ENCODE data around the gene GLOD4.
A peak's percentile ranks its signal among the peaks of the same experiment; 100 is the strongest.
"Not testable (repeated sequence)": the region's sequence is repeated elsewhere in the genome, so short reads cannot be mapped to it uniquely, and the experiment has no call there.

Gene GLOD4, protein sequence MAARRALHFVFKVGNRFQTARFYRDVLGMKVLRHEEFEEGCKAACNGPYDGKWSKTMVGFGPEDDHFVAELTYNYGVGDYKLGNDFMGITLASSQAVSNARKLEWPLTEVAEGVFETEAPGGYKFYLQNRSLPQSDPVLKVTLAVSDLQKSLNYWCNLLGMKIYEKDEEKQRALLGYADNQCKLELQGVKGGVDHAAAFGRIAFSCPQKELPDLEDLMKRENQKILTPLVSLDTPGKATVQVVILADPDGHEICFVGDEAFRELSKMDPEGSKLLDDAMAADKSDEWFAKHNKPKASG

DNA sequence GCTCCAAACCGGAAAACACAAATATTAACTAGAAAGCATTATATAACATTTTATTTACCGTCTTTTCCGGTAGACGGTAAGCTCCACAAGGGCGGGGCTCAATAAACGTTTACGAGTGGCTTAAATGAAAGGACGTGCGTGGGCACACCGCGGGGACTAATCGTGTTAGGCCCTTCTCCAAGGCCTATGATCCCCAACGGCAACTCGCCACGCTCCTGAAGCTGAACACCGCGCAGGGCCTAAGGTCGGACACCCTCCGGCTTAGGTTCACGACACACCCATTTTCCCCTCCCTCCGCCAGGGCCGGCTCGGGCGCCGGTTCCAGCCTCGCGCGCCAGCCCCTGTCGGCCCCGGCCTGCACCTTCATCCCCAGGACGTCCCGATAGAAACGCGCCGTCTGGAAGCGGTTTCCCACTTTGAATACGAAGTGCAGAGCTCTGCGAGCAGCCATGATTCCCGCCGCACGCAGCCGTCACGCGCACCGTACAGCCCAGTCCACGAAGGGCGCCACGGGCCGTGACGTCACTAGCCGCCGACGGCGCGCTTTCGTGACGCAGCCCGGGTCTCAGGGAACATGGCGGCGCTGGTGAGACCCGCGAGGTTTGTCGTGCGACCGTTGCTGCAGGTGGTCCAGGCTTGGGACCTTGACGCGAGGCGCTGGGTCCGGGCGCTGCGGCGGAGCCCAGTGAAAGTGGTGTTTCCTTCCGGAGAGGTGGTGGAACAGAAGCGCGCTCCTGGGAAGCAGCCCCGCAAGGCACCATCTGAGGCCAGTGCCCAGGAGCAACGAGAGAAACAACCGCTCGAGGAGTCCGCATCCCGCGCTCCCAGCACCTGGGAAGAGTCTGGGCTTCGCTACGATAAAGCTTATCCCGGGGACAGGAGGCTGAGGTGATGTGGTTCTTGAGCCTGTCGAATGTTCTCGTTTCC lies at the start of gene GLOD4, which contains the start of gene MRM3:
Gene GLOD4 (minus strand): TSS at position 476 of the 927 bp plus-strand sequence. CDS start 25 bp downstream, at position 451.
Gene MRM3 (plus strand): TSS at position 549 of the 927 bp plus-strand sequence. CDS start 26 bp downstream, at position 575.
- DNase-seq, result peak; percentile 76

DNA sequence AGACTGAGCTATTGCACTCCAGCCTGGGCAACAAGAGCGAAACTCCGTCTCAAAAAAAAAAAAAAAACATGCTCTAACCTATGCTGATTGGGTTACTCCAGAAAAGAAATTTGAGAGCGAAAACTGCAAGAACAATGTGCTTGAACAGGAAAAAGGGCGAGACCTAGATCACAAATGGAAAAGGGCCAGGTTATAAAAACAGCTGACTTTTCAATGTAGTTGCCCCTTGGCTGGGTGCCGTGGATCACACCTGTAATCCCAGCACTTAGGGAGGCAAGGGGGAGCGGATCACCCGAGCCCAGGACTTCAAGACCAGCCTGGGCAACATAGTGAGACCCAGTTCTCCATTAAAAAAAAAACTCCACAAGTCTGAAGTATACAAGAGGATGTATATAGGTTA lies 48.9 kb upstream of the GLOD4 start:
- DNase-seq, result no peak

DNA sequence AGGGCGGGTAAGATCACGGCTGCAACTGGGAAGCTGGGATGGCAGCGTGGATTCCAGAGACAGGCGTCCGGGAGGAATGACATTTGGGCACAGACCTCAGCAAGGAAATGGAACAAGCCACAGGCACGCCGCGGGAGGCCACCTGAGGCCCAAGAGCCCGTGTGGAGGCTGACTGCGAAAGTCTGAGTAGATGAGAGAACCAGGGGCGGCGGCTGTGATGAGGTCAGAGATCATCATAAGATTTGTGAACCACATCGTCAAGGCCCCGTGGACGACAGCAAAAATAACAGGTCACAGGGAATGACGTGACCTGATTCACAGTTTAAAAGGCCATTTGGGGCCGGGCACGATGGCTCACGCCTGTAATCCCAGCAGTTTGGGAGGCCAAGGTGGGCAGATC lies 48.3 kb upstream of the GLOD4 start:
- DNase-seq, result no peak

DNA sequence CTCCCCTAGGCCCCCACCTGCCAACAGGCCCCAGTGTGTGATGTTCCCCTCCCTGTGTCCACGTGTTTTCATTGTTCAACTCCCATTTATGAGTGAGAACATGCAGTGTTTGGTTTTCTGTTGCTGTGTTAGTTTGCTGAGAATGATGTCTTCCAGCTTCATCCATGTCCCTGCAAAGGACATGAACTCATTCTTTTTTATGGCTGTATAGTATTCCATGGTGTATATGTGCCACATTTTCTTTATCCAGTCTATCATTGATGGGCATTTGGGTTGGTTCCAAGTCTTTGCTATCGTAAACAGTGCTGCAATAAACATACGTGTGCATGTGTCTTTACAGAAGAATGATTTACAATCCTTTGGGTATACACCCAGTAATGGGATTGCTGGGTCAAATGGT lies 47.5 kb upstream of the GLOD4 start:
- DNase-seq, result not testable (repeated sequence)

DNA sequence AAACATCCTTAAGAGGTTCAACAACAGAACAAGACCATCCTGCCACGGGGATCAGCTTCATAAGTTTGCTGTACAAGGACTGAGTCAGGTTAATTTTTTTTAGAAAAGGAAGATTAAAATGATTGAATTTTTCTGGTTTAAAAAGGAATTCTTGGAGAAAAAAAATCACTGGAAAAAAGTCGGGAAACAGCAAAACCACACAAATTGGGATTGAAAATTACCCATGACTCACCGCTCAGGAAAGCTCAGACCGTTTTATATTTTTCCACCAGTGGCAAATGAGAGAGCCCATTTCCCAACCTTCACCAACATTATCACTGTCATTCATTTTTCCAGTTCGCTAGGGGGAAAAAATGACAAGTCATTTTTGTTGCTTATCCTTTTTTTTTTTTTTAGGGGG lies 46.7 kb upstream of the GLOD4 start:
- DNase-seq, result no peak

DNA sequence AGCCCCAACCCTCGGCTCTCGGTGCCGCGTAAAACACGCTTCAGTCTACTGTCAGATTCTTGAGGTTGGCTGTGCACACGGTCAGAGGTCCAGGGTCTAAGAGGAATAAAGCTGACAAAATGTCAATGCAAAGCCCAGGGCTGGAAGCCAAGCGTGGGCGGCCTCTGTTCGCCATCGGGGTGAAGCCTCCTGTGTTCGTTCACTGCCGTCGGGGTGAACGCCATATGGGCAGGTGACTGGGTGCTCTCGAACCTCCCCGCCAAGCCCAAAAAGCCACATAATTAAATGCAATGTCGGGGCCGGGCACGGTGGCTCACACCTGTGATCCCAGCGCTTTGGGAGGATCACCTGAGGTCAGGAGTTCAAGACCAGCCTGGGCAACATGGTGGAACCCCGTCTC lies 44.7 kb upstream of the GLOD4 start:
- no peak for DNase-seq

DNA sequence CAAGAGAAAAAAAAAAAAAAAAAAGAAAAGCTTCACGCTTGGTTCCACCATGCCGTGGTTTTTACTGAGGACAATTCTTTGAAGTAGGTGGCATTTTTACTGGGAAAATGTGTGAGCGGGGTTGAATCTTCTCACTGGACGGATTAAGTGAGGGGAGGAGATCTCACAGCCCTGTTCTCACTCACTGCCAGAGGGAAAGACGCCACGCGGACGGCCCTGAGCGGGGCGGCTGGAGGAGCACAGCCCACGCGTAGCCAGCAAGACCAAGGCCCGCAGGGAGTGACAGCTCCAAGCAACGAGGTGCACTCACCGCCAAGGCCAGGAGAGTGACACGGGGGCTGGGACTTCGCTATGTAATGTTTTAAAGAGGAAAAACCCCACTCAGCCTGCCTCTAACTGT lies 43.1 kb upstream of the GLOD4 start:
- no peak for DNase-seq

DNA sequence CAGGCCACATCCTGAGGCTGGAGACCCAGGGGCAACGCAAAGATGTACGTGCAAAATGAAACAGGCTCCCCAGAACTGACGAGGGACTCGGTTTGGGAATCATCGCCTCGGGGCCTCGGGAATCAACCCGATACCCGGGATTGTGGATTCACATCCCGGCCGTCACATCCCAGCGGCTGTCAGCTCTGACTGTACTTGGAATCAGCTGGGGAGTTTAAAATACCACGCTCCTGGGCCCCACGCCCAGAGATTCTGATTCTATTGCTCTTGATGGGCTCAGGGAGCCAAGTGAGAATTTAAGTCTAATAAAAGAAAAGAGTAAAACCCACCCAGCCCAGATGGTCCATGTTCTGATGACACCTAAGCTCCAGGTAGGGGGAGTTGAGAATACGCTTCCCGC lies 42.3 kb upstream of the GLOD4 start:
- DNase-seq, result no peak

DNA sequence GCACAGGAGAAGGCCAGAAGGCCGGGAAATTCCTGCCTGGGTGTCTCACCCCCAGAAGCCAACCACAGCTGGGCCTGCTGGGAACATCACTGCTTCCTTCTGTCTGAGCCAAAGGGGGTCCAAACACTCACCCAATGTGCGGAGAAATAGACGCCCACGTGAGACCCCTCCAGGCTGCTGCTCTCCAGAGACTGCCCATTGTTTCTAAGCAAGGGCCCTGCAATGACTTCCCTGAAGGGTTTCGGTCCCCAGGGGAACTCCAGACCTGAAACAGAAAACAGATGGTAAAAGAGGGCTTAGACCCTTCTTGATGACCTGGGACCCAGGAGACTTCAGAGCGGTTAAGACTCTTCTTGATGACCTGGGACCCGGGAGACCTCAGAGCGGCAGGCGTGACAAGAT lies 41.4 kb upstream of the GLOD4 start:
- DNase-seq, result no peak

DNA sequence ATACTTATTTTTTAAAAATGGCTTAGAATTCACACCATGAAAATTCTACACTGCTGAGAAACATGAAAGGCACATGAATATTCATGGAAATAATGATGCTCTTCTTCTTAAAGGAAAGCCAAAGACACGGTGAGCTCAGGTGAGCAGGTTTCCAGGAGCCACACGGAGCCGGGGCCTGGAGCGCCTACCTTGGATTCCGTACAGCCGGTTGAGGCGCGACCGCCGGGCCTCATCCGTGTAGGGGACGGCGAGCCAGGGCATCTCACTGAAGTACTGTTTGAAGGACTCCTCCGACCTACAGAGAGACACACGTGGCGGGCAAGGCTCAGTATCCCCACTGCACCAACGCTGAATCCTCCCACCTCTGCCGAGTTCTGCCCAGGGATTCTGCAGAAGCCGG lies 37.2 kb upstream of the GLOD4 start:
- DNase-seq, result no peak

DNA sequence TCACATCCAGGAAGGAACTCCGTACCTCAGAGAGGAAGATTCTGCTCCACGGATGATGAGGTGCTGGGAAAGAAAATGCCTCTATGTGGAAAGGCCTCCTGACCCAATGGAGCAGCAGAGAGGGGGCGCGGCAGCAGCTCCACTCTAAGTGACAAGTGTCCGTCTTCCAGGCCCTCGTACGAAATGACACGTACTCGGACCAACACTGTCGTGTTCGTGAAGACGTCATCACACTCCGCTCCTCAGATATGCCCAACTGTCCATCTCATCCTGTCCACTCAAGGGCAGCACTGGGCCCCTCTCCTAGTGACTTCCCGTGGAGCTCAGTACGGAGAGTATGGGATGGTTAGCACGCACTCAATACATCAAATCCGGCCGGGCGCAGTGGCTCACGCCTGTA lies 32.3 kb upstream of the GLOD4 start:
- DNase-seq, result no peak

DNA sequence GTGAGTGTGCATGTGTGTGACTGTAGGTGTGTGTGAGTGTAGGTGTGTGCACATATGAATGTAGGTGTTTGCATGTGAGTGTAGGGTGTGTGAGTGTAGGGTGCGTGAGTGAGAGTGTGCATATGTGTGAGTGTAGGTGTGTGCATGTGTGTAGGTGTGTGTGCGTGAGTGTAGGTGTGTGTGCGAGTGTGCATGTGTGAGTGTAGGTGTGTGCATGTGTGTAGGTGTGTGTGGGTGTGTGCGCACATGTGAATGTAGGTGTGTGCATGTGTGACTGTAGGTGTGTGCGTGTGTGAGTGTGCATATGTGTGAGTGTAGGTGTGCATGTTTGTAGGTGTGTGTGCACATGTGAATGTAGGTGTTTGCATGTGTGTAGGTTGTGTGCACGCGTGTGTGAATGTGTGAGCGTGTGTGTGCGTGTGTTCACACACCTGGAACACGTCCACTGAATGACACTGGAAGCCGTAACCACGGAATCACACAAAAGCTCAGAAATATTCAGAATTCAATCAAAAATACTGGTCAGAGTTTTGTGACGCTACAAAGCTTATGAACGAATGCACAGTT lies 30.6 kb upstream of the GLOD4 start:
- no peak for DNase-seq

DNA sequence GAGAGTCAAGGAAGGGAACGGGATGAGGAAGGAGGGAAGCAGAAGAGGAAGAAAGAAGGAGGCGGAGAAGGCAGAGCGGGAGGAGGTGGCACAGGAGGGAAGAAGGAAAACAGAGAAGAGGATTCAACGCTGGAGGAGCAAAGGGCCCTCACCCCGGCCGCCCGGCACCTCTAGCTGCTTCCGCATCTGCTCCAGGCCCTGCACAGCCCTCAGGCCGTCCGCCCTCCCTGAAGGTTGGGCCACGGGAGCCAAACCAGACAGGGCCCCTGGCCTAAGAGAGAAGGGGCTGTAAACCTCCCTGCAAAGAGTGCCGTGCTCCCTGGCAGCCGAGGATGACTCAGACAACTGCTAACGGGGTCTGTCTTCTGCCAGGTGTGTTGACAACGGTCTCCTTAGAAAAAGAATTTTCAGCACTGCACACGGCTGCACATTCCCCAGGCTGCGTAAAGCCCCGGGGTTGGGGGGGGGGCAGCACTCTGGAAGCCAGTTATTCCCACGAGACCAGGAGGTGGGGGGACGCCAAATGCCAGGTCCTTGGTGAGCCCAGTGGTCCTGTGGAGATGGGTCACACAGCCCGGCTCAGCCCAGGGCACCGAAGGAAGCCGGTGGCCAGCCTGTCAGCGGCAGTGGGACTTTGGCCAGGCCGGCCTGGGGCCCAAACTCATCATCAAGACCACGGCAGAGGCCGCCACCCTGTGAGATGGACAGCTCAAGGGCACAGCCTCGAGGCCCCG lies 29.1 kb upstream of the GLOD4 start:
- DNase-seq, result no peak

DNA sequence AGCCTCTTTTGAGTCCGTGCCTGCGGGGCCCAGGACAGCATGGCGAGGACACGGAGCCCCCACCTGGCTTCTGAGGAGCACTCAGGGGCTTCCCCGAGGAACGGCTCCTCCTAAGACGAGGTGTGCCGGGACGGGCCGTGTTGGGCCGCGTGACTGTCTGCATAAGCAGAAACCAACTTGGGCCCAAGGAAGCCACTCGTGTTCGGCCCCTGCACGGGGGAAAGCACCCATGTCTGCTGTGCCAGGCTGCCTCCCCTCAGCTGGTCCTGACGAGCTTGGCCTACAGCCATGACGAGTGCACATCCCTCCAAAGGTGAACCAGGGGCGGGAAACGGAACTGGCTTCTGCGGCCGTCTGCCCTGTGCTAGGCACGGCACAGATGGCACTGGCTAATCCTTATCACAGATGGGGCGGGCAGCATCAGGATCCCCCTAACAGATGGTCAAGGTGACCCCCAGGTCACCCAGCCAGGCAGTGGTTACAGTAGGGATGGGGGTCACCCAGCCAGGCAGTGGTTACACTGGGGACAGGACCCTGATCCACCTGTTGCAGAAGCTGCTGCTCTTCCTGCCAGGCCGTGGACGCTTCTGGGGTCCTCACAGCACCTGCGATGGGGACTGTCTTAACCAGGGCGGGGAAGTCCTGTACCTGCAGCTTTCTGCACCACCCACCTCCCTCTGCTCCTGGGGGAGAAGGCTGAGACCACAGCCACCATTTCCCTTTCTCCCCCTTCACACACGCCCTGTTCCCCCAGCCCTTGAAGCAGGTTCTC lies 25.6 kb upstream of the GLOD4 start:
- no peak for DNase-seq

DNA sequence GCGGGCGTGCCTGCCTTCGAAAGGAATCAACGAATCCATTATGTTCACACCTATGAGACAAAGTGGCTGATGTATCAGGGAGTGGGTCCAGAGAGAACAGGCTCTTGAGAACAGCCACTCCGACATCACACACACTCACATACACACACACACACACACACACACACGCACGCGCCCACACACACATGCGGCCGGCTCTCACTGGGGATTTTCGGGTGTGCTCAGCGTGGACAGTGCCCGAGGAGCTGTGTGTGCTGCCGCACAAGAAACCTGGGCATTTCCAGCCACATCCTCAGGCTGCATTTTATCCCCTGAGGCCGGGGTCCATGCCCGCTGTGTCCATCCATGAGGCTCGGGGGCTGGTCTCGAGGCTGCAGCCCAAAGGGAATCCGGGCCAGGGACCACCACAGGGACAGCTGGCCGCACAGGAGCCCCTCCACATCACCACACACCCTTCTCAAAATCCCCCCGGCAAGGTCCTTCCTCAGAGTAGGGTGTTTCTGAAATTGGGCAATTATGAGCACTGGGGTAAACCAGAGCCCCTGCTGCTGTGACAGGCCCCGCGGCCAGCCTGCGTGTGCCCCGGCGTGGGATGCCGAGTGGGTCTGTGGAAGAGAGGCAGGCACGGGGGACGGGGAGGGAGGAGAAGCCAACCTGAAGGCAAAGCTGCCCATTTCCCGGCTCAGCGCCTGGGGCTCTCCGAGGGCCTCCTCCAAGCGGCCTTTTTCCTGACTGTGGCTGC lies 24.9 kb upstream of the GLOD4 start:
- DNase-seq, result no peak

DNA sequence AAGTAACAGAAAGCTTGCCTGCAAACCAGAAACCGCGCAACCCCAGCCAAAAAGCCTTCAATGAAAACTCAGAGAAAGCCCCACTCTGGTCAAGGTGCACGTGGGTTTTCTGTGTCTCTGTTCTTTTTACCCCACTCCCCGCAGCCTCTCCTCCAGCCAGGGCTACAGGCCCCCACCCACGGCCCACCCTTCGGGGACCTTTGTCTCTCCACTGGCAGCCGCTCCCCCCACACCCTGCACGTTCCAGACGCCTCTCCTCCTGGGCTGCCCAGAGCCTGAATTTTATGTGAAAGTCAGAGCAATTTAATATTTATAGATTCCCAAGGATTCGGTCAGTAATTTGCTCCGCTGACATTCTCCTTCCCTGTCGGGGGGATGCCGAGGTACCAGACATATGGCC lies 24.3 kb upstream of the GLOD4 start:
- no peak for DNase-seq

DNA sequence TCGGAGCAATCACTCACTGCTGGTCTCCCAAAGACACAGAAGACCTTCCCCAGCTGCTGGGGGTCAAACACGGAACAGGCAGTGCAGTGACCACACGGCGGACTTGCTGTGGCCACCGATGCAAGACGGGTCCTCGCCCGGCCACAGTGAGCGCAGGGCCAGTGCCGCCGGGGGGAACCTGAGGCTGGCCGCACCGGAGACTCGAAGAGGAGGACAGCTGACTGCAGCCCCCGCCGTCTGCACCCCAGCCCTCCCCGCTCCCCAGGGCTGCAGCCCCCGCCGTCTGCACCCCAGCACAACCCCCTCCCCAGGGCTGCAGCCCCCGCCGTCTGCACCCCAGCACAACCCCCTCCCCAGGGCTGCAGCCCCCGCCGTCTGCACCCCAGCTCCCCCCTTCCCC lies 23.8 kb upstream of the GLOD4 start:
- DNase-seq, result not testable (repeated sequence)

DNA sequence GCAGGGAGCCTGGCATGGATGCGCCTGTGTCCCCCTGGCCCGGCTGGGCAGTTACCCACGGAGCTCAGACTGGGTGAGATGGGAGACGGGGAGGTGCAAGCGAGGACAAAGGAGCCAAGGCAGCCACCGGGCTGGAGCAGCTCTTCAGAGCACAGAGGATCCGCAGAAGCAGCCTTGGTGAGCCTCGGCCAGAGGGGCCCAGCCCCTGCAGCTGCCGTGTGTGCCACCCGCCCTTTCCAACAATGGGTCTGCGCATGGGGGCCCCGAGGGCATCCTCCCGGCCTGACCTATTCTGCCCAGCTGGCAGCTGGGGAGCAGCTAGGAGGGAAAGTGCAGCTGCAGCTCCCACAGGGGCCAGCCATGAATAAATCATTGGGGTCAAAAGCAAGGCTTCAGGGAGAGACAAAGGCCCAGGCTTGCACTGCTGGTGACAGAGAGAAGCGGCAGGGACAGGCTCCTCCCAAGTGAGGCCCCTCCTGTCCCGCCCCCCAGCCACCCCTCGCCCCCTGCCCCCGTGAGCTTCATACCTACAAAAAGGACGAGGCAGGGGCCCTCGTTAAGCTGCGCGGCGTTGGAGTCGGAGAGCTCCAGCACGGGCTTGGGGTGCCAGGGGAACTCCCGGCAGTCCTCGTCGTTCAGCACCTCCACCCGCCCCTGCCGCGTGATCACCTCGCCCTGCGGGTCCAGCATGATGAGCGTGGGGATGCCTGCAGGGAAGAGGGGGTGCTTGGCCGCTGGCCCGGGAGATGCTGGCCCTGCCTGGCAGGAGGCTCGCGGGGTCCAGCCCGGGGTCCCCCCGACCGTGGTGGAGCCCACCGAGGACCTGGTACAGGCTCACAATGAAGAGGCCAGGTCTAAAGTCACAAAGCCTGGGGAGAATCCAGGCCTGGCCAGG lies 22.7 kb upstream of the GLOD4 start:
- DNase-seq, result no peak

DNA sequence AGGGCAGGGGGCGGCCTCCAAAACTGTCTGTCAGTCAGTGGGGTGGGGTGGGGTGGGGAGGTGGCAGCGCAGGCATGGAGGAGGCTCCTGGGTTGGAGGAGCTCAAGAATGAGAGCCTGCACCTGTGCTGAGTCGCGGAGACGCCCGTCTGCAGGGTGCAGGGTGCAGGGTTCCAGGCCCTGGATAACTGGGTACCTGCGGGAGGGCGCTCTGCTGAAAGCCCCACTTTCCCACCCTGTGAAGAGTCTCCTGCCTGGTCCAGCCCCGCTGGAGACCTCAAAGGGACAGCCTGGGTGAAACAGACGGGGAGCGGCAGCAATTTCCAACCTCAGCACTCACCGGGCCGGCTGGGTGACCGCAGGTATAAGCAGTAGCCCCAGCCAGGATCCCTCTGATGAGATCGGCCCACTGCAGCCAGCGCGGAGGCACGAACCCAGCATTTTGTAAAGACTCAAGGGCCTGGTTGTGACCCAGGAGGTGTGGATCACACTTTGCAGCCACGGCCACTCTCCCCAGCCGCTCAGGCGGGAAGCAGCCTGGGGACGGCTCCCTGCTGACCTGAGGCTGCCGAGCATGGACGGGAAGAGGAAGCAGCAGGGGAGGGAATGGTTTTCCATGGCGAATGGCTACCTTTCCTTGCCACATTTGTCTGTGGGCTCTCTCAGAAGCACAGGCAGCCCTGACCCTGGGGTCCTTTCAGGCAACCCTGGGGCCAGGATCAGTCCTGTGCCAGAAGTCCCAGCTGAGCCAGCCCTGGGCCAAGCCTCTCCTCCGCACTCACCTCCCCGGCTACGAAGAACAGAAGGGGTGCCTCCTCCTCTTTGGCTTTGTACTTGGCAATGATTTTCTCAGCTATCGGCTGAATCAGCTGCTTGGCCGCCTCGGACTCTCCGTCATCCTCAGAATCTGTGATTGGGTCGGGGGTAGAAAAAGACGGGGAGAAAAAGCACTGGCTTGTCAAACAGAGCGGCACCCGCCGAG lies 21.1 kb upstream of the GLOD4 start:
- DNase-seq, result no peak
